Lower leg skin (tissue), 3 donors: ENCODE measurements around the gene NTRK3.

ENCODE experiments used
- POLR2A ChIP-seq, 2 donors: fragments of 450-650 bp; IDR thresholded peaks; one replicate each; pipeline ENCODE4 v1.6.1; 2016 to 2017; ENCODE audit warnings: antibody characterized with exemption in 2 of 2, mild to moderate bottlenecking in 1 of 2, moderate library complexity in 1 of 2
- TF ChIP-seq, protein P1 (sequence below), 3 donors: fragments of 450-650 bp; IDR thresholded peaks; one replicate each; pipeline ENCODE4 v1.5.1; 2016; ENCODE audit warnings: antibody characterized with exemption in 3 of 3, mild to moderate bottlenecking in 3 of 3, moderate library complexity in 2 of 3

- TF ChIP-seq POLR2A (IDR thresholded peaks at IDR 0.05), result no peak
- TF ChIP-seq, protein P1, sequence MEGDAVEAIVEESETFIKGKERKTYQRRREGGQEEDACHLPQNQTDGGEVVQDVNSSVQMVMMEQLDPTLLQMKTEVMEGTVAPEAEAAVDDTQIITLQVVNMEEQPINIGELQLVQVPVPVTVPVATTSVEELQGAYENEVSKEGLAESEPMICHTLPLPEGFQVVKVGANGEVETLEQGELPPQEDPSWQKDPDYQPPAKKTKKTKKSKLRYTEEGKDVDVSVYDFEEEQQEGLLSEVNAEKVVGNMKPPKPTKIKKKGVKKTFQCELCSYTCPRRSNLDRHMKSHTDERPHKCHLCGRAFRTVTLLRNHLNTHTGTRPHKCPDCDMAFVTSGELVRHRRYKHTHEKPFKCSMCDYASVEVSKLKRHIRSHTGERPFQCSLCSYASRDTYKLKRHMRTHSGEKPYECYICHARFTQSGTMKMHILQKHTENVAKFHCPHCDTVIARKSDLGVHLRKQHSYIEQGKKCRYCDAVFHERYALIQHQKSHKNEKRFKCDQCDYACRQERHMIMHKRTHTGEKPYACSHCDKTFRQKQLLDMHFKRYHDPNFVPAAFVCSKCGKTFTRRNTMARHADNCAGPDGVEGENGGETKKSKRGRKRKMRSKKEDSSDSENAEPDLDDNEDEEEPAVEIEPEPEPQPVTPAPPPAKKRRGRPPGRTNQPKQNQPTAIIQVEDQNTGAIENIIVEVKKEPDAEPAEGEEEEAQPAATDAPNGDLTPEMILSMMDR (IDR thresholded peaks at IDR 0.05), result no peak
Observed at GRCh38 chr15:87949575-87950223, 306.8 kb downstream of the NTRK3 start.
